Common myeloid progenitor, CD34-positive (primary cell): ENCODE results near the gene CLINT1.

ENCODE experiments used
- CTCF ChIA-PET: fragments of 350-600 bp; sonication (Branson Sonifier 250); formaldehyde crosslinking; loops from one replicate; lab custom pipeline; 2021; ENCODE audit warnings: antibody characterized with exemption; lab: Charles Lee
- POLR2A ChIA-PET: fragments of 350-600 bp; sonication (Branson Sonifier 250); formaldehyde crosslinking; loops from one replicate; lab custom pipeline; 2021; ENCODE audit warnings: antibody characterized with exemption; lab: Charles Lee
- DNase-seq, 3 donors: peaks; one replicate each; pipeline versions ENCODE4 v3.0.0 to v3.0.0-alpha.2; 2013
- H3K27ac ChIP-seq, 2 experiments: 1 replicate in 1 of 2; 2 replicates in 1 of 2; pipeline ENCODE4 v1.7.0; 2013; ENCODE audit warnings: inconsistent platforms in 2 of 2, low read length in 2 of 2, mild to moderate bottlenecking in 2 of 2, low read depth in 1 of 2, moderate library complexity in 1 of 2; ENCODE audit not compliant: severe bottlenecking in 2 of 2, insufficient read depth in 1 of 2, poor library complexity in 1 of 2
- H3K27me3 ChIP-seq, 5 experiments: replicated peaks in 2 of 5; 1 replicate in 3 of 5; 2 replicates in 2 of 5; pipeline versions ENCODE4 v1.6.1 to v1.7.0; 2013; ENCODE audit warnings: low read length in 4 of 5, mild to moderate bottlenecking in 2 of 5, moderate library complexity in 2 of 5, inconsistent platforms in 1 of 5; ENCODE audit not compliant: insufficient read depth in 5 of 5, control insufficient read depth in 4 of 5
- H3K36me3 ChIP-seq, 4 experiments: 1 replicate in 2 of 4; 2 replicates in 2 of 4; pipeline versions ENCODE4 v1.6.1 to v1.7.0; 2013; ENCODE audit warnings: low read length in 3 of 4, control low read depth in 1 of 4, mild to moderate bottlenecking in 1 of 4; ENCODE audit not compliant: control insufficient read depth in 4 of 4, insufficient read depth in 4 of 4
- H3K4me1 ChIP-seq, 4 experiments: 1 replicate in 3 of 4; 2 replicates in 1 of 4; pipeline versions ENCODE4 v1.6.1 to v1.7.1; 2013; ENCODE audit warnings: low read length in 3 of 4, mild to moderate bottlenecking in 3 of 4, control low read depth in 1 of 4, inconsistent platforms in 1 of 4, moderate library complexity in 1 of 4; ENCODE audit not compliant: control insufficient read depth in 4 of 4, insufficient read depth in 4 of 4; ENCODE audit errors: control extremely low read depth in 1 of 4
- H3K4me3 ChIP-seq, 7 experiments: 1 replicate in 4 of 7; 2 replicates in 3 of 7; pipeline versions ENCODE4 v1.5.1 to v1.7.0; 2013; ENCODE audit warnings: mild to moderate bottlenecking in 7 of 7, low read length in 6 of 7, moderate library complexity in 6 of 7, inconsistent platforms in 2 of 7, low read depth in 2 of 7, control low read depth in 1 of 7; ENCODE audit not compliant: insufficient read depth in 4 of 7, control insufficient read depth in 1 of 7; ENCODE audit errors: extremely low read depth in 1 of 7
- H3K9me3 ChIP-seq, 5 experiments: 1 replicate in 4 of 5; 2 replicates in 1 of 5; pipeline versions ENCODE4 v1.6.1 to v1.7.1; 2013; ENCODE audit warnings: low read length in 4 of 5, mild to moderate bottlenecking in 2 of 5, inconsistent platforms in 1 of 5, low read depth in 1 of 5, moderate library complexity in 1 of 5; ENCODE audit not compliant: control insufficient read depth in 4 of 5, insufficient read depth in 2 of 5; ENCODE audit errors: control extremely low read depth in 1 of 5
- WGBS: methylation state at CpG from one replicate; pipeline ENCODE4 v1.1.5; 2013; ENCODE audit not compliant: insufficient coverage; 5-methylcytosine and 5-hydroxymethylcytosine counted together

CLINT1 gene

GRCh38 chr5:157750320-157750719 lies 108.6 kb downstream of the CLINT1 start:
- Histone ChIP-seq H3K36me3 (peaks cover 6 to 27% (median 20%) of the 10 kb centered on the region in 4 experiments), H3K9me3 (no peaks in the 10 kb centered on the region), H3K4me3 (no peak overlapping the region), H3K27ac (no peak overlapping the region), H3K27me3 (no peaks in the 10 kb centered on the region), H3K4me1 (no peaks in the 10 kb centered on the region)
- POLR2A ChIA-PET = no interaction called here
- CTCF ChIA-PET = interaction anchor here (1.0 to 1.2 kb wide), 2 partner anchors 12 to 246 kb away, joined by 3 to 8 read pairs; no protein-coding TSS in a partner anchor
- no peak for DNase-seq
- no CpG with 5 or more reads among the region's 1 CpG for WGBS

GRCh38 chr5:157749462-157749799 lies 109.5 kb downstream of the CLINT1 start:
- peaks cover 2 to 20% (median 13%) of the 10 kb centered on the region in 4 experiments for H3K36me3 ChIP-seq
- H3K27ac ChIP-seq = no peak overlapping the region
- ChIA-PET CTCF (no interaction called here), POLR2A (no interaction called here)
- H3K4me1 ChIP-seq = peaks cover 4 to 7% (median 4%) of the 10 kb centered on the region in 4 experiments
- H3K27me3 ChIP-seq = no peaks in the 10 kb centered on the region
- no peak overlapping the region for H3K4me3 ChIP-seq
- no peaks in the 10 kb centered on the region for H3K9me3 ChIP-seq
- no peak for DNase-seq
- 100% methylated on average over 2 of the region's 11 CpGs for WGBS

GRCh38 chr5:157748760-157749461 lies 110.0 kb downstream of the CLINT1 start:
- no peaks in the 10 kb centered on the region for H3K9me3 ChIP-seq
- H3K4me1 ChIP-seq = peaks cover 4 to 10% (median 7%) of the 10 kb centered on the region in 4 experiments
- POLR2A ChIA-PET = no interaction called here
- H3K4me3 ChIP-seq = no peak overlapping the region
- WGBS = 90% methylated on average over 3 of the region's 4 CpGs
- peaks cover 2 to 16% (median 9%) of the 10 kb centered on the region in 4 experiments for H3K36me3 ChIP-seq
- CTCF ChIA-PET = interaction anchor here (0.5 to 5.7 kb wide), 3 partner anchors 13 to 897 kb away, joined by 3 to 21 read pairs (median 5); no protein-coding TSS in a partner anchor
- no peaks in the 10 kb centered on the region for H3K27me3 ChIP-seq
- no peak overlapping the region for H3K27ac ChIP-seq
- DNase-seq = no peak

- CTCF ChIA-PET = interaction anchor here (0.5 to 5.7 kb wide), 4 partner anchors 14 to 898 kb away, joined by 3 to 21 read pairs (median 5); no protein-coding TSS in a partner anchor
- Histone ChIP-seq H3K27me3 (no peaks in the 10 kb centered on the region), H3K27ac (no peak overlapping the region), H3K4me1 (peaks cover 4 to 13% (median 9%) of the 10 kb centered on the region in 4 experiments), H3K36me3 (peaks cover 0 to 10% (median 4%) of the 10 kb centered on the region in 4 experiments), H3K9me3 (no peaks in the 10 kb centered on the region), H3K4me3 (no peak overlapping the region)
- no peak for DNase-seq
- WGBS = 100% methylated on average over 2 of the region's 8 CpGs
- POLR2A ChIA-PET = interaction anchor here (1.0 kb wide), 1 partner anchor 30 kb away, joined by 3 read pairs; no protein-coding TSS in a partner anchor
Observed at GRCh38 chr5:157747766-157748700, 110.9 kb downstream of the CLINT1 start.

GRCh38 chr5:157747173-157747740 lies 111.7 kb downstream of the CLINT1 start:
- CTCF ChIA-PET = interaction anchor here (1.1 to 5.7 kb wide), 3 partner anchors 15 to 70 kb away, joined by 3 to 21 read pairs (median 5); no protein-coding TSS in a partner anchor
- Histone ChIP-seq H3K27me3 (no peaks in the 10 kb centered on the region), H3K4me3 (no peak overlapping the region), H3K36me3 (peaks cover 0 to 5% (median 2%) of the 10 kb centered on the region in 4 experiments), H3K9me3 (no peaks in the 10 kb centered on the region), H3K4me1 (peaks cover 4 to 16% (median 10%) of the 10 kb centered on the region in 4 experiments), H3K27ac (no peak overlapping the region)
- 100% methylated on average over 4 of the region's 6 CpGs for WGBS
- POLR2A ChIA-PET = interaction anchor here (1.0 kb wide), 1 partner anchor 29 kb away, joined by 3 read pairs; no protein-coding TSS in a partner anchor
- DNase-seq = no peak

- Histone ChIP-seq H3K27me3 (no peaks in the 10 kb centered on the region), H3K27ac (no peak overlapping the region), H3K4me1 (peaks cover 4 to 16% (median 10%) of the 10 kb centered on the region in 4 experiments), H3K36me3 (peaks cover 0 to 3% (median 0%) of the 10 kb centered on the region in 4 experiments), H3K4me3 (peak overlapping the region in 4 of 7 experiments; percentile 82 to 92 (median 88)), H3K9me3 (no peaks in the 10 kb centered on the region)
- 100% methylated on average over 4 of the region's 4 CpGs for WGBS
- no peak for DNase-seq
- ChIA-PET POLR2A (no interaction called here), CTCF (interaction anchor here (3.0 to 5.7 kb wide), 4 partner anchors 9 to 76 kb away, joined by 21 to 47 read pairs (median 28); partner anchors contain the start of gene THG1L)
Observed at GRCh38 chr5:157745041-157745456, 113.9 kb downstream of the CLINT1 start.
